ENCODE data around the gene GDPD2.
A peak's percentile ranks its signal among the peaks of the same experiment; 100 is the strongest.
"Not testable (repeated sequence)": the region's sequence is repeated elsewhere in the genome, so short reads cannot be mapped to it uniquely, and the experiment has no call there.

GDPD2 gene

GRCh38 chrX:70422851-70423341 is at the start of gene GDPD2:
Gene GDPD2, plus strand, starts transcription at chrX:70423314. Its CDS starts 1,671 bp downstream, at chrX:70424985.
- DNase-seq (ENCODE audit: low read depth) = no peak

GRCh38 chrX:70386235-70386634 is 36.9 kb upstream of the GDPD2 start:
- DNase-seq (ENCODE audit: low read depth) = no peak

GRCh38 chrX:70398899-70399298 is 24.2 kb upstream of the GDPD2 start:
- DNase-seq (ENCODE audit: low read depth) = no peak

- not testable (repeated sequence) for DNase-seq (ENCODE audit: low read depth)
Measured at GRCh38 chrX:70400181-70400580, 22.9 kb upstream of the GDPD2 start.

GRCh38 chrX:70402721-70403120 is 20.4 kb upstream of the GDPD2 start:
- no peak for DNase-seq (ENCODE audit: low read depth)

- DNase-seq (ENCODE audit: low read depth) = no peak
Measured at GRCh38 chrX:70405003-70405402, 18.1 kb upstream of the GDPD2 start.

GRCh38 chrX:70410921-70411320 is 12.2 kb upstream of the GDPD2 start:
- no peak for DNase-seq (ENCODE audit: low read depth)

GRCh38 chrX:70411475-70411874 is 11.6 kb upstream of the GDPD2 start:
- no peak for DNase-seq (ENCODE audit: low read depth)

- no peak for DNase-seq (ENCODE audit: low read depth)
Measured at GRCh38 chrX:70421618-70422017, 1.5 kb upstream of the GDPD2 start.

- DNase-seq (ENCODE audit: low read depth) = no peak
Measured at GRCh38 chrX:70423936-70424675, 992 bp downstream of the GDPD2 start.

- DNase-seq (ENCODE audit: low read depth) = no peak
Measured at GRCh38 chrX:70424801-70425200, 1.7 kb downstream of the GDPD2 start.

GRCh38 chrX:70426286-70427278 is 3.5 kb downstream of the GDPD2 start:
- no peak for DNase-seq (ENCODE audit: low read depth)

- DNase-seq (ENCODE audit: low read depth) = no peak
Measured at GRCh38 chrX:70427365-70427764, 4.3 kb downstream of the GDPD2 start.

- no peak for DNase-seq (ENCODE audit: low read depth)
Measured at GRCh38 chrX:70429759-70430158, 6.6 kb downstream of the GDPD2 start.

- no peak for DNase-seq (ENCODE audit: low read depth)
Measured at GRCh38 chrX:70432936-70433847, 10.1 kb downstream of the GDPD2 start.

GRCh38 chrX:70433848-70434351 is 10.8 kb downstream of the GDPD2 start:
- DNase-seq (ENCODE audit: low read depth) = peak; percentile 51

- peak; percentile 27 for DNase-seq (ENCODE audit: low read depth)
Measured at GRCh38 chrX:70434352-70434866, 11.3 kb downstream of the GDPD2 start.

- no peak for DNase-seq (ENCODE audit: low read depth)
Measured at GRCh38 chrX:70434914-70435586, 11.9 kb downstream of the GDPD2 start.

GRCh38 chrX:70436343-70436742 is 13.2 kb downstream of the GDPD2 start:
- DNase-seq (ENCODE audit: low read depth) = no peak

GRCh38 chrX:70437011-70437410 is 13.9 kb downstream of the GDPD2 start:
- no peak for DNase-seq (ENCODE audit: low read depth)
